GM21576 (cell line): ENCODE measurements around the gene TTC4.

Source experiments
- ATAC-seq: cut with Tn5 transposase; IDR thresholded peaks from one replicate; pipeline ENCODE4 v1.9.1; 2021; ENCODE audit warnings: mild to moderate bottlenecking, moderate library complexity; ENCODE audit not compliant: unreplicated experiment

TTC4 gene

DNA sequence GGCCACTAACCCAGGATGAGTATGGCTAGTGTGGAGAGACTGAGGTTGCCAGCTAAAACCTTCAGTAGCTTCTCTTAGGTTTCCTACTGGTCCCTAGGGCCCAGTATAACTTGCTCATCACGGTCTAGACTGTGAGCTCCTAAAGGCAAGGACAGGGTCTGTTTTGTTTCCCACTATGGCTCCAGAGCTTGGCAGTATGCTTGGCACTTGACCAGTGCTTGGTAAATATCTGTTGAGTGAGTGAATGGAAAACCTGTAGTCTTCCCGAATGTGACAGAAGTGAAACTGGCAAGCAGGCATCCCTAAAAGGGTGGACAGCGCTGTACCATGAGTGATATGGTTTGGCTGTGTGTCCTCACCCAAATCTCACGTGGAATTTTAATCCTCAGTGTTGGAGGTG lies 61.8 kb downstream of the TTC4 start:
- ATAC-seq: no peak

DNA sequence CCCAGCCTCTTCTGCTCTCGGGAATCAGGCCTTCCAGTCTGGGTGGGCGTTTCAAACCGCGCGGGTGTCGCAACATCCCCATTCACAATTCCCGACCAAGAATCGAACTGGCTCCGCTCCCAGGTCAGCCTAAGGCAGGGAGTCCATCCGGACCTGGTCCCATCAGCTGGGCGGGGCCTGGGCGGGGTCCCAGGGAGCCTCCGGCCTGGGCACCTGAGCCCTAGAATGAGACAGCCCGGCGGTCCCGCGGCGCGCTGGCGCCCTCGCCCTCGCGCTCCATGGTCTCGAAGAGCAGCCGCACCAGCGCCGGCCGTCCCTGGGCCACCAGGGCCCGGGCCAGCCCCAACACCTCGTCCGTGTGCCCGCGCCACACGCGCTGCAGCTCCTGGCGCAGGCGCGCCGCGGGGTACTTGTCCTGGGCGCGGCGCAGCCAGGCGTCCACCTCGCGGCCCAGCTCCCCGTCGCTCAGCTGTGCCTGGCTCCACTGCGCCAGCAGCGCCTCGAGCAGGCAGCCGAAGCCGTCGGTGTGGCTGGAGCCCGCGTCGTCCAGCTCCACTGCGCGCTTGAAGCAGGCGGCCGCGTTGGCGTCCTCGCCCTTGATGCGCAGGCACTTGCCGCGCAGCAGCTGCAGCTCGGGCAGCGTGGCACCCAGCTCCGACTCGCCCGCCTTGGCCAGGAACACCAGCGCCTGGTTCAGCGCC lies 65.5 kb downstream of the TTC4 start:
- no peak for ATAC-seq

- ATAC-seq: no peak
These were observed 66.5 kb downstream of the TTC4 start for GRCh38 chr1:54782156-54782555.

- ATAC-seq: no peak
These were observed 66.9 kb downstream of the TTC4 start for GRCh38 chr1:54782588-54782987.

DNA sequence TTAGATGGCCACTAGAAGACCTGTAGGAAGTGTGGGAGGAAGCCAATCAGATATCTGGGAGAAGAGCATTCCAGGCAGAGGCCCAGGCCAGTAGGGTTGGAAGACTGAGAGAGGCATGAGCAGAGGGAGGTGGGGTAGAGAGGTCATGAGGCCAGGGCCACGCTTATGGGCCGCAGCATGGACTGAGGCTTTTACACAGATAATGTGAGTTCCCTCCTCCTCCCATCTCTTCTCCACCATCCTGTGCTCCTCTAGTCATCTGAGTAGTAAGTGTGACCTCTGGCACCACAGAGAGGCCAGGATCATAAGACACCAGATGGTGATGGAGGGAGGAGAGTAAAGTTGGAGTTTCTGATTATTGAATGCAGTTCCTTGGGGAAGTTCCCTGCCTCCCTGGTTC lies 68.4 kb downstream of the TTC4 start:
- ATAC-seq: no peak

DNA sequence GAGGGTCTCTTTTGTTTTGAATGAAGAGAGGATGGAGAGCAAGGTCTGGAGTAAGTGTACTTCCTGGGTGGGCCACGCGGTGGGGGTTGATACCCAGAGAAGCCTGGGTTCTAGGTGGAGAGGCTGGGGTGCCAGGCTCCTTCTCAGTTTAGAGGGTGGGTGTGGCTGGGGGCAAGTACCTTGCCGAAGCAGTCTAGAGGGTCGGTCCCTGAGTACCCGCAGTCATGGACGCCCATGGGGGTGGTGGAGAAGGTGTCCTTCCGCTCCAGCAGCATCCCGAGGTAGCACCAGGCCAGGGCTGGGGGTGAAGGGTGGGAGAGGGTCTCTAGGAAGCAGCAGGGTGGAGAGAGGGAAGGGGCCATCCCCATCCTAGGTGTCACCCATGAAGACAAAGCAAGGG lies 71.1 kb downstream of the TTC4 start:
- no peak for ATAC-seq

DNA sequence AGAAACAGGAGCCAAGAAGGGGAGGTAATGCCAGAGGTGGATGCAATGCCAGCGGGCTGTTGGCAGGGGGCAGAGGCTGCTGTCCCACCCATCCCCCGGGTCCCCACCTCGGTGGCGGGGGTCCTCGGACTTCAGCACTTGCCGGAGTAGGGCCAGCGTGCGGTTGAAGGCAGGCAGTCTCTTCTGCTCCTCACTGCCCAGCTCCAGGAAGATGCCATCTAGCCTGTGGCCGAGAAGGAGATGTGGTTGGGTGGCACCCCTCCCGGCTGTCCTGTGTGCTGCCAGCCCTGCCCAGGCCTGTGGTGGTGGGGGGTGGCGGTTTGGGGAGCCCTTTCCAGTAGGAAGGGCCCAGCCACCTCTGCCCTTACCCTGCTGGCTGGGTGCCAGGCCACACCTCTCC lies 71.9 kb downstream of the TTC4 start:
- ATAC-seq: no peak

DNA sequence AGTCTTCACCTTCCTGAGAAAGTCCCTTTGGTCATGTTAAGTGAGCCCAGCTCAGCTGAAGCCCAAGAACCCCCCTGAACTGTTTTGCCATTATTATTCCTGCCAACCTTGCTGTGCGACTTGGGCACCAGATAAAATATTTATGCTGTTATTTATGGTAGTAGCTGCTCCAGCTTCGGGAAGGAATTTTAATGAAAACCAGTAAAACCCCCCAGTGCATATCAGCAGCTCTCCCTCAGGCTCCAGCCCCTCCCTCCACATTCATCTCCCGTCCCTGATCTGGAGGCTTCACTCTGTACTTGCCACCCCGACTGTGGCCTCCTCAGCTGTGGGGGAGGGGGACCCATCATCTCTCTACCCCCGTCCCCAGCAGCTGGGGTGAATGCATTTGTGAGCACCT lies 72.8 kb downstream of the TTC4 start:
- ATAC-seq: no peak

GRCh38 chr1:54791880-54792522 lies 76.3 kb downstream of the TTC4 start:
- no peak for ATAC-seq
